BJ (cell line): Measurements from ENCODE around the gene MCM9. TPM values are rescaled to one million over a fixed set of nuclear protein-coding genes. Genes with fewer than 3 reads are reported as not detected.

ENCODE experiments used
- CTCF ChIA-PET: fragments of 350-600 bp; formaldehyde crosslinking; extraction: SDS; loops from one replicate; lab custom pipeline; 2021; ENCODE audit warnings: antibody characterized with exemption, inconsistent platforms; lab: Yijun Ruan, JAX
- POLR2A ChIA-PET: fragments of 300-600 bp; sonication (Branson Sonifier 250); formaldehyde crosslinking; extraction: SDS; loops from one replicate; lab custom pipeline; 2021; ENCODE audit warnings: antibody characterized with exemption; lab: Charles Lee
- DNase-seq: peaks from one replicate; pipeline ENCODE4 v3.0.0-alpha.2; 2011; ENCODE audit warnings: low read depth
- H3K27me3 ChIP-seq: 2 replicates; pipeline ENCODE4 v1.6.0; 2011; ENCODE audit warnings: low read length; ENCODE audit not compliant: control insufficient read depth, insufficient read depth
- H3K36me3 ChIP-seq: 2 replicates; pipeline ENCODE4 v1.5.1; 2011; ENCODE audit warnings: low read length; ENCODE audit not compliant: control insufficient read depth, insufficient read depth
- H3K4me3 ChIP-seq: 2 replicates; pipeline ENCODE4 v1.5.1; 2011; ENCODE audit warnings: low read depth, mild to moderate bottlenecking, control low read depth, low read length
- CTCF ChIP-seq: IDR thresholded peaks from 2 replicates; pipeline ENCODE4 v1.5.1; 2011; ENCODE audit warnings: low read depth, mild to moderate bottlenecking, control low read depth, inconsistent platforms, low read length, moderate library complexity; ENCODE audit not compliant: insufficient read depth
- polyA plus RNA-seq: library from polyadenylated mRNA; depleted of rRNA; stranded (reverse); fragments of >200 nt; gene quantifications from 2 replicates; pipeline ENCODE4 v1.2.3, GENCODE V29; 2011

The MCM9 gene
- polyA plus RNA-seq, 1 experiment = 1.7 TPM

GRCh38 chr6:118930680-118931079, 4.3 kb downstream of the MCM9 start:
- no peak for DNase-seq
- CTCF ChIA-PET = no interaction called here
- POLR2A ChIA-PET = no interaction called here
- no peak overlapping the region for H3K4me3 ChIP-seq
- no peaks in the 10 kb centered on the region for H3K27me3 ChIP-seq
- TF ChIP-seq CTCF = no peak
- peaks cover 2% of the 10 kb centered on the region for H3K36me3 ChIP-seq

GRCh38 chr6:118923035-118923434, 11.9 kb downstream of the MCM9 start:
- Histone ChIP-seq H3K4me3 (no peak overlapping the region), H3K36me3 (peaks cover 10% of the 10 kb centered on the region), H3K27me3 (no peaks in the 10 kb centered on the region)
- CTCF ChIA-PET = no interaction called here
- no peak for DNase-seq
- TF ChIP-seq CTCF = no peak
- POLR2A ChIA-PET = no interaction called here

GRCh38 chr6:118921084-118921483, 13.9 kb downstream of the MCM9 start:
- H3K36me3 ChIP-seq = peaks cover 8% of the 10 kb centered on the region
- POLR2A ChIA-PET = no interaction called here
- no peak overlapping the region for H3K4me3 ChIP-seq
- DNase-seq = no peak
- H3K27me3 ChIP-seq = no peaks in the 10 kb centered on the region
- CTCF ChIA-PET = no interaction called here
- TF ChIP-seq CTCF = no peak

- TF ChIP-seq CTCF = no peak
- DNase-seq = no peak
- POLR2A ChIA-PET = no interaction called here
- peaks cover 8% of the 10 kb centered on the region for H3K36me3 ChIP-seq
- H3K27me3 ChIP-seq = no peaks in the 10 kb centered on the region
- H3K4me3 ChIP-seq = no peak overlapping the region
- CTCF ChIA-PET = no interaction called here
Observed at GRCh38 chr6:118918329-118918725, 16.6 kb downstream of the MCM9 start.

GRCh38 chr6:118917546-118918328, 17.2 kb downstream of the MCM9 start:
- H3K4me3 ChIP-seq = no peak overlapping the region
- peaks cover 6% of the 10 kb centered on the region for H3K36me3 ChIP-seq
- POLR2A ChIA-PET = no interaction called here
- DNase-seq = no peak
- H3K27me3 ChIP-seq = no peaks in the 10 kb centered on the region
- TF ChIP-seq CTCF = no peak
- CTCF ChIA-PET = no interaction called here
